Esophagus squamous epithelium (tissue), 4 donors: ENCODE measurements around the gene FBP1.

Experiments used
- POLR2A ChIP-seq, 4 donors: fragments of 450-650 bp; IDR thresholded peaks; one replicate each; pipeline ENCODE4 v1.6.1; 2017; ENCODE audit warnings: antibody characterized with exemption in 4 of 4, mild to moderate bottlenecking in 4 of 4, moderate library complexity in 3 of 4
- TF ChIP-seq, protein P1 (sequence below), 6 experiments: fragments of 450-650 bp in 4 of 6; fragments of 200-600 bp in 2 of 6; sonication (generic) in 2 of 6; IDR thresholded peaks; one replicate each; pipeline ENCODE4 v1.5.1; 2016 to 2019; ENCODE audit warnings: antibody characterized with exemption in 6 of 6, mild to moderate bottlenecking in 4 of 6, moderate library complexity in 4 of 6

DNA sequence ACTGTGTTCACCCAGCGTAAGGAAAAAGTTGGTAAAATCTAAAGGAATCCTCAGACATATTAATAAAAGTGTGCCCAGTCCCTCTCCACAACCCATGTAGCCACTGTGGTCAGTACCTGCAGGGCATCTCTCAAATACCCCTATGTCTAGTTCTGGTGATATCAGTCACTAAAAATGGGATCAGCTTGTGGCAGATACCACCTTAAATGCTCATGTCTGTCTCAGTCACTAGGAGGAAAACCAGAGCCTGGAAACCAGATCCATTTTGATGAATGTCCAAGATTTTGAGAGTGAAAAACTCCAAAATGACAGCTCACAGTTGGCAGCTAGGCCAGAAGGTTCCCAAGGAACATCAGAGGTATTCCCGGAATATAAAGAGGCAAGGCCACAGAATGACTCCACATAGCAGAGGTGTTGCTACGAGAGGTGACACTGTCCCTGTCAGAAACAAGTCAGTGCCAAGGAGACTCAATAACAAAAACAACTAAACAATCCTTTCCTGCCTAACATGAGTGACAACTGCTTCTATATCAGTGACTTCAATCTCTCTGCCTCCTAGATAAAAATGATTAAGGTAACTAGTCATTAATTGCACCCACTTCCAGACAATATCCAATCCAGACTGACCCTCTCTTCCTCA is 70.9 kb downstream of the FBP1 start:
- TF ChIP-seq, protein P1, sequence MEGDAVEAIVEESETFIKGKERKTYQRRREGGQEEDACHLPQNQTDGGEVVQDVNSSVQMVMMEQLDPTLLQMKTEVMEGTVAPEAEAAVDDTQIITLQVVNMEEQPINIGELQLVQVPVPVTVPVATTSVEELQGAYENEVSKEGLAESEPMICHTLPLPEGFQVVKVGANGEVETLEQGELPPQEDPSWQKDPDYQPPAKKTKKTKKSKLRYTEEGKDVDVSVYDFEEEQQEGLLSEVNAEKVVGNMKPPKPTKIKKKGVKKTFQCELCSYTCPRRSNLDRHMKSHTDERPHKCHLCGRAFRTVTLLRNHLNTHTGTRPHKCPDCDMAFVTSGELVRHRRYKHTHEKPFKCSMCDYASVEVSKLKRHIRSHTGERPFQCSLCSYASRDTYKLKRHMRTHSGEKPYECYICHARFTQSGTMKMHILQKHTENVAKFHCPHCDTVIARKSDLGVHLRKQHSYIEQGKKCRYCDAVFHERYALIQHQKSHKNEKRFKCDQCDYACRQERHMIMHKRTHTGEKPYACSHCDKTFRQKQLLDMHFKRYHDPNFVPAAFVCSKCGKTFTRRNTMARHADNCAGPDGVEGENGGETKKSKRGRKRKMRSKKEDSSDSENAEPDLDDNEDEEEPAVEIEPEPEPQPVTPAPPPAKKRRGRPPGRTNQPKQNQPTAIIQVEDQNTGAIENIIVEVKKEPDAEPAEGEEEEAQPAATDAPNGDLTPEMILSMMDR (IDR thresholded peaks at IDR 0.05), result no peak
- TF ChIP-seq POLR2A (IDR thresholded peaks at IDR 0.05), result no peak
